Measurements from ENCODE around the gene BPIFB3. TPM values are rescaled to one million over a fixed set of nuclear protein-coding genes. Genes with fewer than 3 reads are reported as not detected.

Gene BPIFB3
- total RNA-seq, 2 donors from 2014 or later, result not detected

DNA sequence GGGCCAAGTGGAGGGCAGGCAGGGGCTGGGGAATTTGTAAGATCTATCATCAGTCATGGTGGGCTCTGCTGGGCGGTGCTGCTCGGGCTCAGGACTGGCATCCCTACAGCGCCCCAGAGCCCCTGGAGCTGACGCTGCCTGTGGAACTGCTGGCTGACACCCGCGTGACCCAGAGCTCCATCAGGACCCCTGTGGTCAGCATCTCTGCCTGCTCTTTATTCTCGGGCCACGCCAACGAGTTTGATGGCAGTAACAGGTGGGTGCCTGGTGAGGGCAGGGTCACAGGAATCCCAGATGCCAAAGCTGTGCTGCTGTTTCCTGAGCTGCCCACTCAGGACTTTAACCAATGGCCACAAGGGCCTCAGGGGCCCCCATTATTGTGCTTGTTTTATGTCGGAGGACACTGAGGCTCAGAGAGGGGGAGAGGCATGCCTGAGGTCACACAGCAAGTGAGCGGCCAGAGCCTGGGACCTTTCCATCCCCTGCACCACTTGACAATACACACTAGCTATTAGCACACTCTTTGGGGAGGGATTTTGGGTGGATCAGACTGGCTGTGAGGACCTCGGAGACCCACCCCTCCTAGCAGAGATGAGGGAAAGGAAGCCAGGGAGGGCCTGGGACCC, 39.9 kb upstream of the BPIFB3 start:
- Mint-ChIP-seq H3K36me3 (no peaks in the 10 kb centered on the region), H3K27ac (no peak overlapping the region), H3K9me3 (no peaks in the 10 kb centered on the region)
- no peak for DNase-seq (ENCODE audit: low spot score in 2 of 2)
- ATAC-seq, result no peak

GRCh38 chr20:33014336-33015113, 39.2 kb upstream of the BPIFB3 start:
- Mint-ChIP-seq H3K27ac (no peak overlapping the region), H3K9me3 (no peaks in the 10 kb centered on the region), H3K36me3 (no peaks in the 10 kb centered on the region)
- ATAC-seq (no peak), DNase-seq (ENCODE audit: low spot score in 2 of 2) (no peak)

DNA sequence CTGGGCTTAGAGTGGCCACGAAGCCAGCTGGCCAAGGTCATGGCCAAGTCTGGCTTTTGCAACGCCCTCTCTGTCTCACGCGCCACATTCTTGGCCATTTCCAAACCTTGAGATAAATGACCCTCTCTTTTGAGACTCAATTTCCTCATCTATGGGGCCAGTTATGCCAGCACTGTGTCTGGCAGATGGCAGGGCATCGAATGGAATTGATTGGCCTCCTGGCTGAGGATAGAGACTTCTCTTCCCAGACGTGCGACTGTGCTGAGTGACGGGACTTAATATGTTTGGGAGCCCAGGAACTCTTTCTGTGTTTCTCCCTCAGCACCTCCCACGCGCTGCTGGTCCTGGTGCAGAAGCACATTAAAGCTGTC, 38.6 kb upstream of the BPIFB3 start:
- Mint-ChIP-seq H3K36me3 (no peaks in the 10 kb centered on the region), H3K27ac (peak overlapping the region in 1 of 2 donors; percentile 14), H3K9me3 (no peaks in the 10 kb centered on the region)
- DNase-seq (ENCODE audit: low spot score in 2 of 2) (no peak), ATAC-seq (no peak)

DNA sequence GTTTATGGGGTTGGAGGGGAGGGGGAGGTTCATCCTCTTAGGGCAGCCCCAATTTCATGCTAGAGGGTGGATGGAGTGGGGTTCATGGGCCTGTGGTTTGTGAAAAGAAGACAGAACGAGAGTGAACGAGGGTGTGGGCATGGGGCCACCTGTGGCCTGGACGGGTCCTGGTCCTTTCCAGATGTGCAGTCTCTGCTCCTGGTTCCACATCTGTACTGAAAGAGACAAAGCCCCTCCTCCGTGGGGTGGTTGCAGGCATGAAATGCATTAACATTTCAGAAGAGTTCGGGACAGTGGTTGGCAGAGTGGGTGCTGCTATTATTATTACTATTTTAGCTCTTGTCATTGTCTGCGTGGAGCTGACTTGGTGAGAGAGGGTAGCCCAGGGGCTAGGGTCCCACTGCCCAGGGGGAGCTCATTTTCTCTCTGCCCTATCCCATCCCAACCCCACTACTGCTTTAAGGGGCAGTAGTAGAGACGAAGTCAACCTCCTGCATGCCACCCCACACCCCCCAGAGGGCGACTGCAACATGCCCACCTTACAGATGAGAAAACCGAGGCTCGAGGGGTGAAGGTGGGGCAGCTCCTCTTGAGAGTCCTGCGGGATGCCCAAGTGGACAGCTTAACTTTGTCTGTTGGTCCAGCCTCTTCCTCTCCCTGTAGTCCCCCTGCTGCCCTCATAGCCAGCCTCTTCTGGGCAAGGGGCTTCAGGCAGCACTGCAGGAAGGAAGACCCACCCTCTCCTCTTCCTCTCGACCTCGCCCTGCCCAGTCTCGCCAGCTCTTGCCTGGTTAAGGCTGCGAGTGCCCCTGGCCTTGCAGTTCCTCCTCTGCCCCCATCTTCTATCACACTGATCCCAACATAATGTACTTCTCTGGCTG, 37.8 kb upstream of the BPIFB3 start:
- no peak for ATAC-seq
- peak overlapping the region; percentile 75 to 88 for H3K27ac Mint-ChIP-seq
- no peaks in the 10 kb centered on the region for H3K9me3 Mint-ChIP-seq
- DNase-seq (ENCODE audit: low spot score in 2 of 2), result no peak
- no peaks in the 10 kb centered on the region for H3K36me3 Mint-ChIP-seq

DNA sequence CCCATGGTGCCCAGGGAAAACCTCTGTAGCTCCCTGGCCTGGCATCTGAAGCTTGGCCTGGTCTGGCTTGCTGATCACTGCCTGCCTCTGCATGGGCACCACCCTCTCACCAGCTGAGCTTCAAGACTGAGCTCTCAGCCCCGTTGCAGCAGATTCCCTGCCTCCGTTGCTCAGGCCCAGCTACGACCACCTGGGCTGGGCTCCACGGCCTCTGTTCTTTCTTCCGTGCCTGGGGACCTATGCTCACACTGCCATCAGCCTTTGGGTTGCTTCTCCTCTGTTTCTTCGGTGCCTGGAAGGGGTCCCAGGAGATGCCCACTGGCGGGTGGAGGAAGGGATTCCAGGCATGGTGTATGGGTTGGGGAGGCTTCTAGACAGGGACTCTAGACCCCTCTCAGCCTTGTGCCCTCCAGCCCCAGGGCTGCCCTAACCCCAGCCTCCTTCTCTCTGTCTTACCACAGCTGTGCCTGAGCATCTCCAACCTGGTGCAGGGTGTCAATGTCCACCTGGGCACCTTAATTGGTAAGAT, 37.1 kb upstream of the BPIFB3 start:
- ATAC-seq (no peak), DNase-seq (ENCODE audit: low spot score in 2 of 2) (no peak)
- H3K9me3 Mint-ChIP-seq, result no peaks in the 10 kb centered on the region
- H3K36me3 Mint-ChIP-seq, result no peaks in the 10 kb centered on the region
- peak overlapping the region; percentile 75 to 88 for H3K27ac Mint-ChIP-seq

DNA sequence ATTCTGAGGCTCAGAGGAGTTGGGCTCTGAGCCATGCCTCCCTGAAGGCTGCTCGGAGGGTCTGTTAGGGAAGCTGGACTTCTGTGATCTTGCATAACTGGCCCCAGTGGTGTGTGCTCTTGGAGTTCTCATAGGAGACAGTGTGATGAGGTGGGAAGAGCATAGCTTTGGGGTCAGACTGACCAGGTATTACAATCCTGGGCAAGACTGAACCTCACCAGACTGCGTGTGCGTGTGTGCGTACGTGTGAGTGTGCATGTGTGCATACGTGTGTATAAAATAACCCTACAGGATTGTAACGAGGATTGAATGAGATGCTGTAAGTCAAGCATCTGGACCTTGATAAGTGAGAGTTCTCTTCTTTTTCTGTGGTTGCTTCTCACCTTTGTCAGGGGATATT, 36.2 kb upstream of the BPIFB3 start:
- ATAC-seq, result no peak
- no peak for DNase-seq (ENCODE audit: low spot score in 2 of 2)
- Mint-ChIP-seq H3K27ac (no peak overlapping the region), H3K9me3 (no peaks in the 10 kb centered on the region), H3K36me3 (no peaks in the 10 kb centered on the region)

DNA sequence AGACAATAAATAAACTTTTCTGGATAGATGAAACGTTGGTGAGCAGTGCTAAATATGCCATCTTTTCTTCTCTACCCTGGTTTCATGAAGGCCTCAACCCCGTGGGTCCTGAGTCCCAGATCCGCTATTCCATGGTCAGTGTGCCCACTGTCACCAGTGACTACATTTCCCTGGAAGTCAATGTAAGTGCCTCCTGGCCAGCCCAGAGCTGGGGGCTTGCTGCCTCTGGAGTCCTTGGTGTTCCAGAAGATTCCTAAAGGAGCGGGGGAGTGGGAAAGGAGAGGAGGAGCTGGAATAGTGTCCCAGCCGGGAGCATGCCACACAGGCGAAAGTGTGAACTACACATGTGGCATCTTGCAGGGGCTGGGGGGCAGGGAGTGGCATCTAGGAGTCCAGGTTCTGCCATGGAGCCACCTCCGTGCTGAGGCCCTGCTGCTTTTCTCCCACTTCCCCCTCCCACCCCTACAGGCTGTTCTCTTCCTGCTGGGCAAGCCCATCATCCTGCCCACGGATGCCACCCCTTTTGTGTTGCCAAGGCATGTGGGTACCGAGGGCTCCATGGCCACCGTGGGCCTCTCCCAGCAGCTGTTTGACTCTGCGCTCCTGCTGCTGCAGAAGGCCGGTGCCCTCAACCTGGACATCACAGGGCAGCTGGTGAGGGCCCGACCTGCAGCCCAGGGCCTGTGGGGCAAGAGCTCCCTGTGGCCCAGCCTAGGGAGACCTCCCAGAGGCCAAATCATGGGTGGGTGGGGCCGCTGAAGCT, 35.4 kb upstream of the BPIFB3 start:
- Mint-ChIP-seq H3K9me3 (no peaks in the 10 kb centered on the region), H3K27ac (peak overlapping the region in 1 of 2 donors; percentile 60), H3K36me3 (no peaks in the 10 kb centered on the region)
- ATAC-seq (no peak), DNase-seq (ENCODE audit: low spot score in 2 of 2) (no peak)

DNA sequence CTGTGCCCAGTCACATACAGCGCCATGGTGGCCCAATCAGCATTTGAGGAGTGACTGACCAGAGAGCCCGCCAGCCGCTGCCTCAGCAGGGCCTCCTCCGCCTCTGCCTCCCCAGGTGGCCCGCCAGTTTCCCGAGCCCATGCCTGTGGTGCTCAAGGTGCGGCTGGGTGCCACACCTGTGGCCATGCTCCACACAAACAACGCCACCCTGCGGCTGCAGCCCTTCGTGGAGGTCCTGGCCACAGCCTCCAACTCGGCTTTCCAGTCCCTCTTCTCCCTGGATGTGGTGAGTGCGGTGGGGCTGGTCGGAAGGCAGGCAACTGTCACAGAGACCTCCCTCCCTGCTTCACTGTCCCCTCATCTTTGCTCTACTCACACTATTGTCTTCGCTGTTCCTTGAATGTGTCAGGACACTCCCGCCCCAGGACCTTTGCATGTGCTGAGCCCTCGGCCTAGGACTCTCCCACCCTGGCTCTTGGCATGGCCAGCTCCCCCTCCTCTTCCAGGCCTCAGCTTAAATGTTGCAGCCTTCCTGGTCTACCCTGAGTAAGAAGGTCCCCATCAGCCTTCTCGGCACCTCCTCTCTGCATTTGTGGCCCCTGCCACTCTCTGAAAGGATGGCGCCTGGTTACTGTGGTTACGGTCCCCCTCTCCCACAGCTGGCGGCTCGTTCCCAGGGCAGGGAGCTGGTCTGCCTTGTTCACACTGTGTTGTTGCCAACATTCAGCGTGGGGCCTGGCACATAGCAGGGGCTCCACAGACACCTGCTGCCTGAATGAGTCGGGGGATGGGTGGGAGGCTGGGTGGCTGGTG, 34.0 kb upstream of the BPIFB3 start:
- no peak for ATAC-seq
- H3K27ac Mint-ChIP-seq, result peak overlapping the region in 1 of 2 donors; percentile 60
- no peak for DNase-seq (ENCODE audit: low spot score in 2 of 2)
- H3K9me3 Mint-ChIP-seq, result no peaks in the 10 kb centered on the region
- no peaks in the 10 kb centered on the region for H3K36me3 Mint-ChIP-seq

- DNase-seq (ENCODE audit: low spot score in 2 of 2) (no peak), ATAC-seq (no peak)
- no peaks in the 10 kb centered on the region for H3K9me3 Mint-ChIP-seq
- H3K36me3 Mint-ChIP-seq, result no peaks in the 10 kb centered on the region
- H3K27ac Mint-ChIP-seq, result no peak overlapping the region
Measured at GRCh38 chr20:33020278-33021161, 33.2 kb upstream of the BPIFB3 start.

DNA sequence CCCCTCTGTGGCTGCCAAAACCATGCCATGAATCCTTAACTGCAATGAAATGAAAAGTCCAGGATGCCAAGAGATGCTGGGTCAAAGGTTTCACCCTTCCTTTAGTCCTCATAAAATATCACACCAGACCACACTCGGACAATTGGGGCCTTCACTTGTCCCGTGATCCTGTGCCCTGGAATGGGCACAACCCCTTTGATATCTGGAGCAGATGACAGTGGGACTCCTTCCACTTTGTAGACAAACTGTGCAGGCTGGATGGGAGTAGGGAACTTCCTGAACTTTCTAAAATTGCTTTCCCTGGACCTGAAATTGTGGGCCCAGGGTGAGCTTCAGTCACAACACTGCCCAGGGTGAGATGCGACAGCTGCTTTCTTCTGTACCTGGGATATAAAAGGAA, 31.8 kb upstream of the BPIFB3 start:
- no peak for DNase-seq (ENCODE audit: low spot score in 2 of 2)
- Mint-ChIP-seq H3K36me3 (no peaks in the 10 kb centered on the region), H3K27ac (no peak overlapping the region), H3K9me3 (no peaks in the 10 kb centered on the region)
- no peak for ATAC-seq

DNA sequence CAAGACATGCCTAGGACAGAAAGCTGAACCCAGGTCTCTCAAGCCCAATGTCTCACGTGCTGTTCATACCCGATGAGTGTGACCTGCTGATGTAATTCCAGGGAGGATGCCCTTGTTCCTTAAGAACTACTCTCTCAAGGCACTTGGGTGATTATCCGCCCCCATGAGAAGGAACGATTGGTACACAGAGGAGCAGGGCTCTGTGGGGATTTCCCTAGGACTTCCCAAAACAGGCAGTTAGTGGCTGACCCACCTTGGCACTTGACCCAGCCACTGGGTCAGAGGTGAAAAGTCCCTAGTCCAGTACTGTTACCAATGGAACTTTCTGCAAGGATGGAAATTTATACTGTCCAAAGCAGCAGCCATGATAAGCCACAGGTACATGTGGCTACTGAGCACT, 31.4 kb upstream of the BPIFB3 start:
- no peaks in the 10 kb centered on the region for H3K9me3 Mint-ChIP-seq

GRCh38 chr20:33022694-33023438, 30.8 kb upstream of the BPIFB3 start:
- H3K36me3 Mint-ChIP-seq, result no peaks in the 10 kb centered on the region
- H3K27ac Mint-ChIP-seq, result no peak overlapping the region
- DNase-seq (ENCODE audit: low spot score in 2 of 2), result no peak
- H3K9me3 Mint-ChIP-seq, result no peaks in the 10 kb centered on the region
- ATAC-seq, result no peak

More for the DNA sequence above, 31.4 kb upstream of the BPIFB3 start:
- ATAC-seq (no peak), DNase-seq (ENCODE audit: low spot score in 2 of 2) (no peak)
- Mint-ChIP-seq H3K27ac (no peak overlapping the region), H3K36me3 (no peaks in the 10 kb centered on the region)

- DNase-seq (ENCODE audit: low spot score in 2 of 2) (no peak), ATAC-seq (no peak)
- Mint-ChIP-seq H3K36me3 (no peaks in the 10 kb centered on the region), H3K27ac (no peak overlapping the region), H3K9me3 (no peaks in the 10 kb centered on the region)
Measured at GRCh38 chr20:33023439-33024242, 30.1 kb upstream of the BPIFB3 start.

GRCh38 chr20:33024243-33024560, 29.5 kb upstream of the BPIFB3 start:
- ATAC-seq, result no peak
- Mint-ChIP-seq H3K9me3 (no peaks in the 10 kb centered on the region), H3K36me3 (no peaks in the 10 kb centered on the region), H3K27ac (no peak overlapping the region)
- no peak for DNase-seq (ENCODE audit: low spot score in 2 of 2)
